ENCODE results near the gene CEMP1.

Gene CEMP1

GRCh38 chr16:2507052-2507659, 24.1 kb downstream of the CEMP1 start:
- H3K27me3 ChIP-seq (ENCODE audit: insufficient read depth, poor library complexity, severe bottlenecking) = no peaks in the 10 kb centered on the region
- H3K27ac ChIP-seq (replicated peaks) = peak overlapping the region; percentile 78
- H3K4me3 ChIP-seq (replicated peaks; ENCODE audit: insufficient read depth, low read length) = no peak overlapping the region
- DNase-seq (ENCODE audit: low read depth in 1 of 2, low spot score in 1 of 2) = peak; percentile 79 to 87
- TF ChIP-seq SPI1 (IDR thresholded peaks at IDR 0.05; ENCODE audit: borderline replicate concordance, low read depth) (peak; percentile 64; the same call in 1 of the 2 replicates), CTCF (IDR thresholded peaks at IDR 0.05; ENCODE audit: insufficient read depth, low read length) (no peak)

- H3K27me3 ChIP-seq (ENCODE audit: insufficient read depth, poor library complexity, severe bottlenecking) = no peaks in the 10 kb centered on the region
- no peak for DNase-seq (ENCODE audit: low read depth in 1 of 2, low spot score in 1 of 2)
- no peak overlapping the region for H3K27ac ChIP-seq (replicated peaks)
- TF ChIP-seq SPI1 (IDR thresholded peaks at IDR 0.05; ENCODE audit: borderline replicate concordance, low read depth) (no peak), REST (IDR thresholded peaks at IDR 0.05; ENCODE audit: insufficient replicate concordance, low read depth) (no peak), CTCF (IDR thresholded peaks at IDR 0.05; ENCODE audit: insufficient read depth, low read length) (no peak), POLR2AphosphoS5 (IDR thresholded peaks at IDR 0.05; ENCODE audit: low read depth) (no peak), GABPA (IDR thresholded peaks at IDR 0.05; ENCODE audit: low read depth) (no peak)
- H3K4me3 ChIP-seq (replicated peaks; ENCODE audit: insufficient read depth, low read length) = no peak overlapping the region
These were observed 25.5 kb downstream of the CEMP1 start for GRCh38 chr16:2505695-2506094.

- no peak for DNase-seq (ENCODE audit: low read depth in 1 of 2, low spot score in 1 of 2)
- H3K4me3 ChIP-seq (replicated peaks; ENCODE audit: insufficient read depth, low read length) = no peak overlapping the region
- TF ChIP-seq REST (IDR thresholded peaks at IDR 0.05; ENCODE audit: insufficient replicate concordance, low read depth) (no peak), CTCF (IDR thresholded peaks at IDR 0.05; ENCODE audit: insufficient read depth, low read length) (no peak), GABPA (IDR thresholded peaks at IDR 0.05; ENCODE audit: low read depth) (no peak), POLR2AphosphoS5 (IDR thresholded peaks at IDR 0.05; ENCODE audit: low read depth) (no peak), SPI1 (IDR thresholded peaks at IDR 0.05; ENCODE audit: borderline replicate concordance, low read depth) (no peak)
- no peaks in the 10 kb centered on the region for H3K27me3 ChIP-seq (ENCODE audit: insufficient read depth, poor library complexity, severe bottlenecking)
- H3K27ac ChIP-seq (replicated peaks) = no peak overlapping the region
These were observed 29.0 kb downstream of the CEMP1 start for GRCh38 chr16:2501946-2502895.
